Measurements from ENCODE around the gene MYCL. TPM values are rescaled to one million over a fixed set of nuclear protein-coding genes. Genes with fewer than 3 reads are reported as not detected.

MYCL gene
- polyA plus RNA-seq, 2 of the 4 experiments (the other 2 are of a cell fraction) = 0.68 to 1.3 TPM

DNA sequence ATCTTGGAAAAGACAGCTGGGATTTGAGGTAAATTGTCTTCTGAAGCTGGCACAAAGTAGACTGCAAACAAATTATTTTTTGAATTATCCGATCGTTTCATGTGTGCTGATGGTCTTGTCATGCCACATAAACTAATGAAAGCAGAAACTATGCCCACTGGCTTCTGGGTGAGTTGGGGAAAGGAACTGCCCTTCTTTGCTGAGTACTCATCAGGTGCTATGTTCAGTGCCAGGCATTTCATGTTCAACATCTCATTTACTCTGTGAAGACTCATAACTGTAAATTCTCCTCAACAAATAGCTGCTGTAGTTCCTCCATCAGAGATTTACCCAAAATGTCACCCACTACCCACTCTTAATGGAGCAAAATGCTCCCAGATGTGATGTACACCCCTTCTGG is 19.6 kb downstream of the MYCL start (continued):
- TF ChIP-seq FOSL2 (IDR thresholded peaks at IDR 0.05) = no peak
- TF ChIP-seq FOSL2 (CRISPR knock-in tag; IDR thresholded peaks at IDR 0.05) = no peak

DNA sequence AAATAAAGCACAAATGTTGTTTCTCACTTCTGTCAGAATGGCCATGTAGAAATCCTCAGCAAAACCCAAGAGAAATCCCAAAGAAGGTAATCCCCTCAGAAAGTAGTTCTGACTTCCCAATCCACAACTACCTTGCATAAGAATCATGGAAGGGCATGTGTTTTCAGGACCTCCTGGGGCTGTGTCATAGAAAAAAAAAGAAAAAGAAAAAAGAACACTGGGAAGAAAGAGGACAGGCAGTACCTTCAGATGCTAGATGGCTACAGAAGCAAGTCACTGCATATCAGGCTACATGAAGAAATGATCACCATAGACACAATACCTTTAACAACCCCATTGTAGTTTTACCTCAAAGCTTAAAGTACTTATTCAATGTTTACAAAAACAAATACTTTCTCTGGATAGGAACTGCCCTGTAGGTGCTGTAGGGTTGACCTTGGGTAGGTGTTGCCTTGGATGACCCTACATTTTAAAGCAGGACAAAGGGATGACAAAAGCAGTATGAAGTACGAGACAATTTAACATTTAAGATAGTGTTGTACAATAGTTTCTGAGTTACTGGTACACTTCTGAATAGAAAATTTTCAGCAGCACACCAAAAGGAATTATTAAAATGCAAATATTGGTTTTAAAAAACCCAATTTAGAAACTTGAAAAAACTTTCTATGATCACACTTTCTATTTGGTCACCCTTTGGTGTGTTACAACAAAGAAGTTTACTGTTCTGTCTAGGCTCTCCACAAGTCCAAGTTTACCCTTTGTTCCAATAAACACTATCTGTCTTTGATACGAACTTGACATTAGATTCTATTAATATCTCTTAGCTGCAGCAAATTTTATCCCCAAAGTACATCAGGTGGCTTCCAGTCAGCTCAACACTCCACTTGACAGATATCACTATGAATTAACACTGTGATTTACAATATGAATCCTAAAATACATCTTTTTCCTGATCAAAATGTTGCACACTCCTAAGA is 23.4 kb downstream of the MYCL start:
- CTCF ChIA-PET = no interaction called here
- TF ChIP-seq TFCP2L1 (CRISPR knock-in tag; IDR thresholded peaks at IDR 0.05) (no peak), CEBPB (IDR thresholded peaks at IDR 0.05) (no peak), NR3C1 (IDR thresholded peaks at IDR 0.05) (no peak), PHF8 (IDR thresholded peaks at IDR 0.05; ENCODE audit: borderline replicate concordance, low read depth) (no peak), RNF2 (IDR thresholded peaks at IDR 0.05; ENCODE audit: borderline replicate concordance, low read depth) (no peak), HOXA7 (CRISPR knock-in tag; IDR thresholded peaks at IDR 0.05) (no peak), ZC3H11A (IDR thresholded peaks at IDR 0.05) (no peak), EHMT2 (IDR thresholded peaks at IDR 0.05; ENCODE audit: low read depth) (no peak), FOSL2 (IDR thresholded peaks at IDR 0.05) (no peak), FOSL2 (CRISPR knock-in tag; IDR thresholded peaks at IDR 0.05) (no peak), SREBF2 (IDR thresholded peaks at IDR 0.05) (no peak), MYC (IDR thresholded peaks at IDR 0.05; ENCODE audit: borderline replicate concordance, low read length) (no peak), NFE2L2 (conservative IDR thresholded peaks at IDR 0.05; ENCODE audit: low read length) (no peak), ZSCAN20 (CRISPR knock-in tag; IDR thresholded peaks at IDR 0.05) (no peak)
- TF ChIP-seq, protein P1, sequence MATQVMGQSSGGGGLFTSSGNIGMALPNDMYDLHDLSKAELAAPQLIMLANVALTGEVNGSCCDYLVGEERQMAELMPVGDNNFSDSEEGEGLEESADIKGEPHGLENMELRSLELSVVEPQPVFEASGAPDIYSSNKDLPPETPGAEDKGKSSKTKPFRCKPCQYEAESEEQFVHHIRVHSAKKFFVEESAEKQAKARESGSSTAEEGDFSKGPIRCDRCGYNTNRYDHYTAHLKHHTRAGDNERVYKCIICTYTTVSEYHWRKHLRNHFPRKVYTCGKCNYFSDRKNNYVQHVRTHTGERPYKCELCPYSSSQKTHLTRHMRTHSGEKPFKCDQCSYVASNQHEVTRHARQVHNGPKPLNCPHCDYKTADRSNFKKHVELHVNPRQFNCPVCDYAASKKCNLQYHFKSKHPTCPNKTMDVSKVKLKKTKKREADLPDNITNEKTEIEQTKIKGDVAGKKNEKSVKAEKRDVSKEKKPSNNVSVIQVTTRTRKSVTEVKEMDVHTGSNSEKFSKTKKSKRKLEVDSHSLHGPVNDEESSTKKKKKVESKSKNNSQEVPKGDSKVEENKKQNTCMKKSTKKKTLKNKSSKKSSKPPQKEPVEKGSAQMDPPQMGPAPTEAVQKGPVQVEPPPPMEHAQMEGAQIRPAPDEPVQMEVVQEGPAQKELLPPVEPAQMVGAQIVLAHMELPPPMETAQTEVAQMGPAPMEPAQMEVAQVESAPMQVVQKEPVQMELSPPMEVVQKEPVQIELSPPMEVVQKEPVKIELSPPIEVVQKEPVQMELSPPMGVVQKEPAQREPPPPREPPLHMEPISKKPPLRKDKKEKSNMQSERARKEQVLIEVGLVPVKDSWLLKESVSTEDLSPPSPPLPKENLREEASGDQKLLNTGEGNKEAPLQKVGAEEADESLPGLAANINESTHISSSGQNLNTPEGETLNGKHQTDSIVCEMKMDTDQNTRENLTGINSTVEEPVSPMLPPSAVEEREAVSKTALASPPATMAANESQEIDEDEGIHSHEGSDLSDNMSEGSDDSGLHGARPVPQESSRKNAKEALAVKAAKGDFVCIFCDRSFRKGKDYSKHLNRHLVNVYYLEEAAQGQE (IDR thresholded peaks at IDR 0.05) = no peak
- WGBS (ENCODE audit: missing lambda C conversion rate) = 85% methylated on average over 2 of the region's 2 CpGs

DNA sequence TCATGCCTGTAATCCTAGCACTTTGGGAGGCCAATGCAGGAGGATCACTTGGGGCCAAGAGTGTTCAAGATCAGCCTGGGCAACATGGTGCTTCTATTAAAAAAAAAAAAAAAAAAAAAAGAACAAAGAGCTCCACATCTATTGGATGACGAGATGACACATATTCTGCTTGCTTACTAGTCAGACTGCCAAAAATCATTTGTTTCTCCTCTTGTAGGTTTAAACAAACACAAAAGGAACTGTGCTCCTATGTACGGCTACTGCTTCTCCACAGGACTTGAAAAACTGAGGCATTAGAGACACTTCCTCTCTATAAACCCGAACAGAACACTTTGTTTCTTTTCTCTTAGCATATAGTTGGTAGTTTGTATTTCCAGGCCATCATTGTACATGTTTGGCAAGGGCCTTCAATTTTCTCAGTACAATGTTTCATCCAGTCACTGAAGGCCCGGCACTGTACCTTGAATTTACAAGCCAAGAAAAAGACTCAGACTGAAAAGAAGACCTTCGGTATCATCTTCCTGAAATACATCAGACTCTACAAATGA is 24.4 kb downstream of the MYCL start:
- Histone ChIP-seq H3K4me2 (no peak overlapping the region), H3K27ac (no peak overlapping the region), H3K9me3 (no peaks in the 10 kb centered on the region), H3K4me3 (no peak overlapping the region), H3K4me1 (peaks cover 19% of the 10 kb centered on the region)
- CTCF ChIA-PET = interaction anchor here (0.6 kb wide), 1 partner anchor 33 kb away, joined by 4 read pairs; no protein-coding TSS in a partner anchor
- 89% methylated on average over 5 of the region's 5 CpGs for WGBS (ENCODE audit: missing lambda C conversion rate)
- POLR2A ChIA-PET = no interaction called here
- FAIRE-seq (no peak), DNase-seq (ENCODE audit: low read depth in 1 of 2, low spot score in 1 of 2) (no peak), ATAC-seq (no peak)
- TF ChIP-seq, protein P2, sequence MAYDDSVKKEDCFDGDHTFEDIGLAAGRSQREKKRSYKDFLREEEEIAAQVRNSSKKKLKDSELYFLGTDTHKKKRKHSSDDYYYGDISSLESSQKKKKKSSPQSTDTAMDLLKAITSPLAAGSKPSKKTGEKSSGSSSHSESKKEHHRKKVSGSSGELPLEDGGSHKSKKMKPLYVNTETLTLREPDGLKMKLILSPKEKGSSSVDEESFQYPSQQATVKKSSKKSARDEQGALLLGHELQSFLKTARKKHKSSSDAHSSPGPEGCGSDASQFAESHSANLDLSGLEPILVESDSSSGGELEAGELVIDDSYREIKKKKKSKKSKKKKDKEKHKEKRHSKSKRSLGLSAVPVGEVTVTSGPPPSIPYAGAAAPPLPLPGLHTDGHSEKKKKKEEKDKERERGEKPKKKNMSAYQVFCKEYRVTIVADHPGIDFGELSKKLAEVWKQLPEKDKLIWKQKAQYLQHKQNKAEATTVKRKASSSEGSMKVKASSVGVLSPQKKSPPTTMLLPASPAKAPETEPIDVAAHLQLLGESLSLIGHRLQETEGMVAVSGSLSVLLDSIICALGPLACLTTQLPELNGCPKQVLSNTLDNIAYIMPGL (CRISPR knock-in tag; IDR thresholded peaks at IDR 0.05; ENCODE audit: borderline replicate concordance) = no peak
- TF ChIP-seq EHF (CRISPR knock-in tag; IDR thresholded peaks at IDR 0.05) = no peak
- TF ChIP-seq PHF8 (IDR thresholded peaks at IDR 0.05; ENCODE audit: borderline replicate concordance, low read depth) = no peak
- no peak for TF ChIP-seq RARB (CRISPR knock-in tag; IDR thresholded peaks at IDR 0.05)
- TF ChIP-seq JUN (IDR thresholded peaks at IDR 0.05) = no peak
- TF ChIP-seq RNF2 (IDR thresholded peaks at IDR 0.05; ENCODE audit: borderline replicate concordance, low read depth) = no peak
- no peak for TF ChIP-seq KDM1A (IDR thresholded peaks at IDR 0.05; ENCODE audit: low read depth)
- TF ChIP-seq, protein P3, sequence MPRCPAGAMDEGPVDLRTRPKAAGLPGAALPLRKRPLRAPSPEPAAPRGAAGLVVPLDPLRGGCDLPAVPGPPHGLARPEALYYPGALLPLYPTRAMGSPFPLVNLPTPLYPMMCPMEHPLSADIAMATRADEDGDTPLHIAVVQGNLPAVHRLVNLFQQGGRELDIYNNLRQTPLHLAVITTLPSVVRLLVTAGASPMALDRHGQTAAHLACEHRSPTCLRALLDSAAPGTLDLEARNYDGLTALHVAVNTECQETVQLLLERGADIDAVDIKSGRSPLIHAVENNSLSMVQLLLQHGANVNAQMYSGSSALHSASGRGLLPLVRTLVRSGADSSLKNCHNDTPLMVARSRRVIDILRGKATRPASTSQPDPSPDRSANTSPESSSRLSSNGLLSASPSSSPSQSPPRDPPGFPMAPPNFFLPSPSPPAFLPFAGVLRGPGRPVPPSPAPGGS (IDR thresholded peaks at IDR 0.05) = no peak
- TF ChIP-seq, protein P4, sequence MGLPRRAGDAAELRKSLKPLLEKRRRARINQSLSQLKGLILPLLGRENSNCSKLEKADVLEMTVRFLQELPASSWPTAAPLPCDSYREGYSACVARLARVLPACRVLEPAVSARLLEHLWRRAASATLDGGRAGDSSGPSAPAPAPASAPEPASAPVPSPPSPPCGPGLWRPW (IDR thresholded peaks at IDR 0.05) = no peak
- TF ChIP-seq RCOR1 (IDR thresholded peaks at IDR 0.05; ENCODE audit: low read depth, low read length) = no peak
- no peak for TF ChIP-seq TFCP2L1 (CRISPR knock-in tag; IDR thresholded peaks at IDR 0.05)
- no peak for TF ChIP-seq FOSB (CRISPR knock-in tag; IDR thresholded peaks at IDR 0.05)
- TF ChIP-seq NR3C1 (IDR thresholded peaks at IDR 0.05) = no peak
- no peak for TF ChIP-seq CEBPB (IDR thresholded peaks at IDR 0.05)

More for the DNA sequence above, 23.4 kb downstream of the MYCL start:
- H3K4me3 ChIP-seq = no peak overlapping the region
- no peaks in the 10 kb centered on the region for H3K9me3 ChIP-seq
- POLR2A ChIA-PET = no interaction called here
- DNase-seq (ENCODE audit: low read depth in 1 of 2, low spot score in 1 of 2) = no peak
- H3K4me1 ChIP-seq = peaks cover 18% of the 10 kb centered on the region
- H3K4me2 ChIP-seq = no peak overlapping the region
- H3K27ac ChIP-seq = no peak overlapping the region
- ATAC-seq = no peak
- FAIRE-seq = no peak

All from A549 (cell line).